Activated gamma-delta T cell treated with anti-CD3 and anti-CD28 coated beads, Interleukin-2, amount 50 U/mL, for 16 hours (primary cell): Measurements from ENCODE around the gene CASZ1.

ENCODE experiments used
- DNase-seq: peaks from one replicate; pipeline ENCODE4 v3.0.0-alpha.2; 2020; ENCODE audit warnings: low read depth

CASZ1 gene

GRCh38 chr1:10686404-10687040 lies 109.9 kb downstream of the CASZ1 start:
- no peak for DNase-seq

DNA sequence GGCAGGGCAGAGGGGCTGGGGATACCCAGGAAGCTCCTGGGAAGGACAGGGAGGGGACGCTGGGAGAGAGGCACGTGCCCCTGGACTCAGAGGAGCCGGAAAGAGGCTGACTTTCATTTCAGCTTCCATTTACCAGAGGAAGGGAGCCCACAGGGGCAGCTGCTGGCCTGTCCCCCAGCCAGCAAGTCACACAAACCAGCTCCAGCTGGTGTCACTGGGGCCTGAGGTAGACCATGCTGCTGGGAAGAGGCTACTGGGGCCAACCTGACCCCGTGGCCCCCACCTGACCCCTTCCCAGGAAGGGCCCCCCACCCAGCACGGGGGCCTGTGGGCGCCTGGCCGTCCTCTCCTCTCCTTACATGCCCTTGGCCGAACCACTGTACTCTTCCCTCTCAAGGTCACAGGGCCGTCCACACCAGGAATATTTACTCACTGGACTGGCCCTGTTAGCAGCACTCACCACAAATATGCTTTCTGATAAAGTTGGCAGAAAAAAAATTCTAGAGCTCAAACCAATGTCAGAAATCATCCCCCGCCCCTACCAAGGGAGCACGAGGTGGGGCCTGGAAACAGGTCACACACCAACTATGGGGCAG lies 110.5 kb downstream of the CASZ1 start:
- no peak for DNase-seq

- DNase-seq = no peak
Observed at GRCh38 chr1:10685196-10685807, 111.1 kb downstream of the CASZ1 start.

- no peak for DNase-seq
Observed at GRCh38 chr1:10684221-10684620, 112.2 kb downstream of the CASZ1 start.

- DNase-seq = no peak
Observed at GRCh38 chr1:10682449-10683309, 113.8 kb downstream of the CASZ1 start.

DNA sequence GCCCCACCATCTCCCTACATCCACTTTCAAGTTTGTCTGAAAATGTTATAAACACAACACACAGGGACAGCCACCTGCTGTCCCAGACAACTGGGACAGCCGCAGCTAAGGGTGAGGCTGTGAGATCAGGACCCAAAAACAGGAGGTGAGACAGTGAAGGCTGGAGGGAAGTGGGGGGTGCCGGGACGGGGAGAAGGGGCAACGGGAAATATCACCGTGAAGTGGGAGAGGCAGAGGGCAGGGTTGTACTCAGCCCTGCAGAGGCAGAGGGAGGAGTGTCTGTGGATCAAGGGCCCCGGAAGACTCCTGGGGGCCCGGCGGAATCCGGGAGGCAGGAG lies 114.4 kb downstream of the CASZ1 start:
- DNase-seq = no peak

- no peak for DNase-seq
Observed at GRCh38 chr1:10681296-10682107, 114.9 kb downstream of the CASZ1 start.

- DNase-seq = no peak
Observed at GRCh38 chr1:10680487-10680886, 116.0 kb downstream of the CASZ1 start.

DNA sequence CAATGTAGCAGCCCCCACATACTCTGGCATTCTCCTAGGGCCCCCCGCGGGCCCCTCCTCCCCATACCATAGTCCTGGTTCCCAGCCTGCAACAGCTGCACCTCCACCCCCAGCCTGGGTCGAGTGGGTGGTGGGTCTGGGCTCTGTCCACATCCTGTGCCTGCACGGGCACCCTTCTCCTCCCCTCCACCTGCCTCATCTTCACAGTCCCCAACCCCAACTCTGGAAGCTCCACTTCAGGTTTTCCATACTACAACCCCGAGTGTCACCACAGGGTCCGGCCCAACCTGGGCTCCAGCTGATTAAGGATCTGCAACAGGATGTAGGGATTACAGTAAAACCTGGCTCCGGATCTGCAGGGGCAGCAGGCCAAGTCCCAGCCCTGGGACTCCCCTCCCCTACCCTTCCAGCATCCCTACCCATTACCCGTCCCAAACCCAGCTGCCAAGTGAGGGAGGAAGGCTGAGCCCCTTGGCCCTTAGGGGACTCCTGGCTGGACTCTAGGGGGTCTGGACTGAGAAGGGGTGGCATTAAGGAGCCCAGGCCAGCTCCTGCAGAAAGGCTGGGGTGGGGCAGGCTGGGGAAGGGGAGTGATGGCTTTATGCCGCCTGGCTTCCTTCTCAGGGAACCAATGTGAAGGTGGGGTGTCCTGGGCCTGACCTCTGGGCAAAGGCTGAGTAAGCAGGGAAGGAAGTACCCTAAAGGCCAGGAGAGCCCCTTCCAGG lies 116.8 kb downstream of the CASZ1 start:
- no peak for DNase-seq

DNA sequence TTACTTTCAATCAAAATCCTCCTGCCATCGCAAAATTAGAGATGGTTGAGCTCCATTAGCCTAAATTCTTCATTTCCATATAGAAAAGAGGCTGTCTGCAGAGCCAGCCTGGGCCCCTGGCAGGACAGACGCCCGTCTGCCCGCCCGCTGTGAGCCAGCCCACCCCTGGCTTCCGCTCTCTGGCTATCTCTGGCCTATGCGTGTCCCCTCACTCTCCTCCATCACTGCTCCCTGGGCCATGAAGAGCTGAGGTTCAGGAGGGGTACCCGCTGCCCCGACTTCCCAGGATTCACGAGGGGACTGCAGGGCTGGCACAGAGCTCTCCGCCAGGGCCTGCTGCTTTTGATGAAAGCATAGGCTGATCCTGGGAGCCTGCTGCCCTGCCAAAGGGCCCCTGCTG lies 117.6 kb downstream of the CASZ1 start:
- no peak for DNase-seq

DNA sequence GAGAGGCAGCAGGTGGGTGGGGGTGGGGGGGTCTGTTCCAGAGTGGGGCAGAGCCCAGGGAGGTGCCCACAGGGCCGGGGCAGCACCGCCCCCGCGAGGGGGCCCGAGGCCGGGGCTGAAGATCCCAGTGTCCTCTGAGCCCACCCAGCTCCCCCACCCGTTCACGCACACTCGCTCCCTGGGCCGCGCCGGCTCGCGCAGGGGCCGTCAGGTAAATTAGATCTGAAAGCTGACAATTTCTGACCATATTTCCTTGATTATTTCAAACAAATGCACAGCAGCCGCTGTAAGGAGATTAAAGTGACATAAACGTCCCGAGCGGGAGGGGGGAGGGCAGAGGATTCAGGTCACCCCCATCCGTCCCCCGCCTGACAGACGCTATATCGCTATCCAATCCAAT lies 118.0 kb downstream of the CASZ1 start:
- DNase-seq = no peak

DNA sequence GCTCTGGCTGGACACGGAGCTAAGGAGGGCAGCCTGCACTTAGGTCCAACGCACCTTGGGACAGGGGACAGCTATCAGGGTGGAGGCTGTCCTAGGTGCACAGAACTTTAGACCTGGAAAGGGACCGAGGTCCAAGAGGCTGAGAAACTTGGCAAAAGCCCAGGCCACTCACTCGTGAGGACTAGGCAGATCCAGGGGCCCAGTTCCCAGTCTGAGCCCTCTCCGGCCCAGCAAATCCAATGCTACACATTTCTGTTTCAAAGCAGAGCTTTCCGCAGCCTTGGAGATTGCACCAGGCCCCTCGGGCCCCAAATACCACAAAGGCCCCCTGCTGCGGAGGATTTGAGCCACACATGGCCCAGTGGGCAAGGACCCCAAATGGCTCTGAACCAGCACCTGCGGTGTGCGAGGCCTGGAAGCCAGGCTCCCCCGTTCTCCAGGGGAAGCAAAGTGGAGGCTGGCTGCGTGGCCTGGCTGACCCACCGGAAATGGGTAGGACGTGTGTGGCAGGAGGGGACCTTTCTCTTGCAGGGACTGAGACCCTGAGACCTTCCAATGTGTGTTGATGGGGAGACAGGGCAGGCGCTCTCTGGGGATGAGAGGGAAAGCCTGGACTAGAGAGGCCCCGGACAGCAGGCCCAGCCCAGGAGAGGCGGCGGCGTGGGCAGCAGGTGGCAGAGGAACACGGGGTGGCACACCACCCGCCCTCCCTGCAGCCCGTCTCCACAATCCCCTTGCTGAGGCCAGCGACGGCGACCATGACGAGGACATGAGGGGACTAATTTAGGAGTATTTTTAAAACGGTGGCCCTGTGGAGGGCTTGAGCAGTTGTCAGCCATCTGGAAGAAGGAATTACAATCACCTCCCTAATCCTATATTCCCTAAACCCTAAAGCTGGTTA lies 118.7 kb downstream of the CASZ1 start:
- DNase-seq = no peak

- DNase-seq = no peak
Observed at GRCh38 chr1:10676963-10677362, 119.5 kb downstream of the CASZ1 start.

DNA sequence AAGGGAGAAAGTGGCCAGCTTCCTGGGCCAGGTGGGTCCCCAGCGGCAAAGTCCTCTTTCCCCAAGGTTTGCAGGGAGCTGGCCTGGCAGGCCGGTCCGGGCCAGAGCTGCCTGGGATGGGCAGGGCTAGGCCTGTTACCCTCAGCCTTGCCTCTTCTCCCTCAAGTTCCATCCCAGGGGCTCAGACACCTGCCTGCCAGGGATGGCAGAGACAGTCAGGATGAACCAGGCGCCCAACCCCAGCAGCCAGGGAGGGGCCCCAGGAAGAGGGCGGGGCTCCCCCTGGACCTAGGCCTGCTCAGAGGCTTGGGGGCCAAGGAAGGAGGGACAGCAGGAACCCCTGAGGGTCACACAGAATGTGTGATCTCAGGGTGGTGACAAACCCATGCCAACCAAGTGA lies 120.6 kb downstream of the CASZ1 start:
- DNase-seq = no peak

GRCh38 chr1:10674700-10675609 lies 121.5 kb downstream of the CASZ1 start:
- DNase-seq = no peak

DNA sequence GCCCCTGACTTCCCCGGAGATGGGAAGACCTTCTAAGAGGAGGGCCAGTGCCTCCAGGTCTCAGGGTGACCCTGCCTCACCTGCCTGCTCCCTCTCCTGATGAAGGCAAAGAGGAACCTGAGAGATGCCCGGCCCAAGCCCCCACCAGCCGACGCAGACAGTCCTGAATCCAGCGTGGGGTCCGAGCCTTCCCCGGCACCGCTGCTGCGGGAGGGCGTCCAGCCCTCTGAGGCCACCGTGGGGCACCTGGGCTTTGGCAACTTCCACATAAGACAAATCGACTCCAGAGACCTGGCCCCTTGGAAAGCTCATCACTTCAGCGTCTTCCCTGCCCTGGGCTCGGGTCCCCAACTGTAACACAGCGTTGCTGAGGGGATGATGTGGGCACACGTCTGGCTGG lies 122.2 kb downstream of the CASZ1 start:
- DNase-seq = no peak

- DNase-seq = no peak
Observed at GRCh38 chr1:10673109-10673711, 123.2 kb downstream of the CASZ1 start.

- no peak for DNase-seq
Observed at GRCh38 chr1:10672343-10673050, 123.9 kb downstream of the CASZ1 start.
